Heart right ventricle (tissue), 16 donors: ENCODE measurements around the gene KBTBD8. TPM values are rescaled to one million over a fixed set of nuclear protein-coding genes. Genes with fewer than 3 reads are reported as not detected.
A peak's percentile ranks its signal among the peaks of the same experiment; 100 is the strongest.

Source experiments
- ATAC-seq, 8 donors: fragments of 200-7000 bp; cut with Tn5 transposase; one replicate each; pipeline ENCODE4 v1.9.1; 2020; ENCODE audit warnings: mild to moderate bottlenecking in 8 of 8, moderate library complexity in 8 of 8, moderate number of reproducible peaks in 1 of 8
- DNase-seq, 2 donors: peaks; one replicate each; pipeline ENCODE4 v3.0.0-alpha.2; 2020
- H3K27ac ChIP-seq, 10 donors: fragments of 200-600 bp; sonication (generic) in 2 of 10; one replicate each; pipeline versions ENCODE4 v1.5.0 to v1.8.0; 2020 to 2022; ENCODE audit warnings: mild to moderate bottlenecking in 3 of 10
- H3K27me3 ChIP-seq, 7 donors: fragments of 200-600 bp; one replicate each; pipeline ENCODE4 v1.8.0; 2021 to 2022; ENCODE audit warnings: mild to moderate bottlenecking in 2 of 7
- H3K36me3 ChIP-seq, 9 donors: fragments of 200-600 bp; sonication (generic) in 1 of 9; one replicate each; pipeline versions ENCODE4 v1.5.0 to v1.8.0; 2020 to 2022; ENCODE audit warnings: mild to moderate bottlenecking in 2 of 9
- H3K4me1 ChIP-seq, 9 donors: fragments of 200-600 bp; sonication (generic) in 1 of 9; one replicate each; pipeline versions ENCODE4 v1.5.0 to v1.8.0; 2020 to 2022; ENCODE audit warnings: mild to moderate bottlenecking in 4 of 9
- H3K4me3 ChIP-seq, 10 donors: fragments of 200-600 bp; sonication (generic) in 2 of 10; one replicate each; pipeline versions ENCODE4 v1.5.0 to v1.8.0; 2020 to 2022; ENCODE audit warnings: mild to moderate bottlenecking in 7 of 10, moderate library complexity in 2 of 10
- H3K9me3 ChIP-seq, 11 donors: fragments of 200-600 bp in 10 of 11; sonication (generic) in 2 of 11; one replicate each; pipeline versions ENCODE4 v1.5.0 to v1.8.0; 2013 to 2022; ENCODE audit warnings: mild to moderate bottlenecking in 2 of 11, control low read depth in 1 of 11, moderate library complexity in 1 of 11
- CTCF ChIP-seq, 9 donors: fragments of 200-600 bp; sonication (generic) in 2 of 9; IDR thresholded peaks; one replicate each; pipeline versions ENCODE4 v1.5.0 to v1.8.0; 2021 to 2022; ENCODE audit warnings: antibody characterized with exemption in 9 of 9, mild to moderate bottlenecking in 5 of 9, moderate library complexity in 1 of 9
- WGBS, 2 donors: extraction: QIAGEN DNeasy Blood & Tissue Kit; methylation state at CpG; one replicate each; pipeline ENCODE4 v1.1.7; 2013; ENCODE audit warnings: inconsistent platforms in 1 of 2; 5-methylcytosine and 5-hydroxymethylcytosine counted together
- intact Hi-C, 10 donors: fragments of 100-400 bp; cut with DNase I; formaldehyde crosslinking; loops; one replicate each; pipeline versions ENCODE4 v1.11.1 to v1.14.2; 2022
- polyA plus RNA-seq, 2 donors: library from polyadenylated mRNA; stranded (reverse); fragments of 200-250 nt; gene quantifications; one replicate each; pipeline ENCODE4 v1.2.3, GENCODE V29; 2013
- total RNA-seq, 10 donors: library from RNA; stranded (reverse); fragmentation: NEBNext Ultra II Directional in 3 of 10; extraction: Animal tissue kit (Norgen Biotek cat#: 25700) in 3 of 10; gene quantifications; one replicate each; pipeline versions ENCODE4 v1.2.1 to v1.2.4, GENCODE V29; 2021 to 2023
- donor health status: Arrhythmogenic right ventricular cardiomyopathy.
- donor health status: ischemic (EF 13 %, LVEDD 7.1; RV severe dilation, severe dysfunction).
- donor health status: healthy with polysubstance abuse.
- donor health status: DM: no; HTN: yes; CAD: no.
- donor health status: DM: no; HTN: no; CAD: no.
- donor health status: ischemic (EF 25% LVEDD 6.9; RV normal size, moderate dysfunction).
- donor health status: ischemic (EF 25% LVEDD 5.7; RV mildly dilated, moderate dysfunction).
- donor health status: healthy.
- donor health status: DM: yes; HTN: yes; CAD: no.
- donor health status: Ischemic cardiomyopathy.
- donor health status: ischemic (EF 35%, LVEDD 5.7; RV mildly dilated, moderate dysfunction).
- donor health status: nonischemic (EF 11% LVEDD 7.7; RV severe dilation, severe dysfunction).
- donor health status: DM: yes; HTN: yes; CAD: no.
- donor health status: PGD.
- donor health status: ischemic (EF 29% LVEDD 5.4; RV normal size, mild dysfunction).
- donor health status: nonischemic (EF 23%, LVEDD 6.1; RV moderate dilation, normal function).

The KBTBD8 gene
- total and polyA plus RNA-seq, 12 donors: 1.2 to 11.4 (median 4.5) TPM

GRCh38 chr3:67009716-67010115 is 11.6 kb downstream of the KBTBD8 start:
- Histone ChIP-seq H3K36me3 (peaks cover 0 to 23% (median 0%) of the 10 kb centered on the region in 9 donors), H3K9me3 (no peaks in the 10 kb centered on the region), H3K27me3 (no peaks in the 10 kb centered on the region), H3K4me3 (no peak overlapping the region), H3K4me1 (peaks cover 0 to 16% (median 0%) of the 10 kb centered on the region in 9 donors), H3K27ac (no peak overlapping the region)
- no peak for DNase-seq
- no peak for ATAC-seq
- WGBS, 2 donors: 86% methylated on average over 3 of the region's 3 CpGs
- no peak for TF ChIP-seq CTCF (IDR thresholded peaks at IDR 0.05)
- intact Hi-C loops: no loop called here

GRCh38 chr3:67011414-67012131 is 13.5 kb downstream of the KBTBD8 start:
- no peaks in the 10 kb centered on the region for H3K9me3 ChIP-seq
- no peaks in the 10 kb centered on the region for H3K27me3 ChIP-seq
- H3K4me3 ChIP-seq: no peak overlapping the region
- H3K27ac ChIP-seq: no peak overlapping the region
- no peak for ATAC-seq
- peaks cover 0 to 22% (median 0%) of the 10 kb centered on the region in 9 donors for H3K36me3 ChIP-seq
- DNase-seq: no peak
- 89 to 90% methylated on average over 6 of the region's 6 CpGs for WGBS, 2 donors
- intact Hi-C loops: no loop called here
- peaks cover 0 to 24% (median 0%) of the 10 kb centered on the region in 9 donors for H3K4me1 ChIP-seq
- TF ChIP-seq CTCF (IDR thresholded peaks at IDR 0.05): no peak

GRCh38 chr3:67012564-67012963 is 14.5 kb downstream of the KBTBD8 start:
- no peak overlapping the region for H3K4me3 ChIP-seq
- H3K9me3 ChIP-seq: no peaks in the 10 kb centered on the region
- DNase-seq (no peak), ATAC-seq (no peak)
- no peak for TF ChIP-seq CTCF (IDR thresholded peaks at IDR 0.05)
- H3K36me3 ChIP-seq: peaks cover 0 to 21% (median 0%) of the 10 kb centered on the region in 9 donors
- peaks cover 0 to 27% (median 0%) of the 10 kb centered on the region in 9 donors for H3K4me1 ChIP-seq
- intact Hi-C loops: no loop called here
- H3K27me3 ChIP-seq: no peaks in the 10 kb centered on the region
- H3K27ac ChIP-seq: no peak overlapping the region
- 91 to 96% methylated on average over 6 of the region's 6 CpGs for WGBS, 2 donors

GRCh38 chr3:67015702-67016484 is 17.8 kb downstream of the KBTBD8 start:
- Histone ChIP-seq H3K4me3 (no peak overlapping the region), H3K27me3 (no peaks in the 10 kb centered on the region), H3K36me3 (no peaks in the 10 kb centered on the region), H3K27ac (no peak overlapping the region), H3K9me3 (no peaks in the 10 kb centered on the region), H3K4me1 (peaks cover 0 to 32% (median 13%) of the 10 kb centered on the region in 9 donors)
- ATAC-seq (peak in 2 of 8 donors; percentile 63 to 76), DNase-seq (no peak)
- no peak for TF ChIP-seq CTCF (IDR thresholded peaks at IDR 0.05)
- intact Hi-C loops: no loop called here
- 50 to 56% methylated on average over 8 of the region's 8 CpGs for WGBS, 2 donors
